Fibroblast of the aortic adventitia (primary cell): ENCODE data around the gene FLRT3. TPM values are rescaled to one million over a fixed set of nuclear protein-coding genes. Genes with fewer than 3 reads are reported as not detected.

Source experiments
- DNase-seq: peaks from one replicate; pipeline ENCODE4 v3.0.0-alpha.2; 2010; ENCODE audit warnings: low read depth
- H3K4me3 ChIP-seq: 2 replicates; pipeline ENCODE4 v1.5.1; 2011; ENCODE audit warnings: low read depth, mild to moderate bottlenecking, control low read depth, low read length, moderate library complexity
- CTCF ChIP-seq: IDR thresholded peaks from 2 replicates; pipeline ENCODE4 v1.5.1; 2011; ENCODE audit warnings: mild to moderate bottlenecking, low read length, control low read depth, inconsistent platforms; ENCODE audit not compliant: insufficient read depth
- total RNA-seq: library from RNA; depleted of rRNA; stranded (reverse); fragments of >200 nt; gene quantifications from 2 replicates; pipeline ENCODE4 v1.2.3, GENCODE V29; 2012; ENCODE audit warnings: low replicate concordance

The FLRT3 gene
- total RNA-seq, 1 donor = 0.54 TPM

GRCh38 chr20:14304472-14304871 is 32.9 kb downstream of the FLRT3 start:
- no peak overlapping the region for H3K4me3 ChIP-seq
- DNase-seq = no peak
- TF ChIP-seq CTCF = no peak

- no peak overlapping the region for H3K4me3 ChIP-seq
- no peak for DNase-seq
- TF ChIP-seq CTCF = no peak
Measured at GRCh38 chr20:14303651-14304050, 33.8 kb downstream of the FLRT3 start.

- no peak for DNase-seq
- no peak overlapping the region for H3K4me3 ChIP-seq
- no peak for TF ChIP-seq CTCF
Measured at GRCh38 chr20:14303106-14303505, 34.3 kb downstream of the FLRT3 start.

GRCh38 chr20:14299831-14300230 is 37.6 kb downstream of the FLRT3 start:
- no peak overlapping the region for H3K4me3 ChIP-seq
- TF ChIP-seq CTCF = no peak
- DNase-seq = no peak

- TF ChIP-seq CTCF = no peak
- H3K4me3 ChIP-seq = no peak overlapping the region
- no peak for DNase-seq
Measured at GRCh38 chr20:14295770-14296309, 41.6 kb downstream of the FLRT3 start.

- no peak for DNase-seq
- no peak overlapping the region for H3K4me3 ChIP-seq
- no peak for TF ChIP-seq CTCF
Measured at GRCh38 chr20:14295238-14295637, 42.2 kb downstream of the FLRT3 start.

GRCh38 chr20:14291502-14291901 is 45.9 kb downstream of the FLRT3 start:
- no peak for TF ChIP-seq CTCF
- no peak for DNase-seq
- no peak overlapping the region for H3K4me3 ChIP-seq
